GM21528 (cell line): ENCODE measurements around the gene LRRC41.
"Not testable (repeated sequence)": the region's sequence is repeated elsewhere in the genome, so short reads cannot be mapped to it uniquely, and the experiment has no call there.

Experiments
- ATAC-seq: cut with Tn5 transposase; IDR thresholded peaks from one replicate; pipeline ENCODE4 v1.9.1; 2021; ENCODE audit warnings: mild to moderate bottlenecking, moderate library complexity; ENCODE audit not compliant: unreplicated experiment, low FRiP score

LRRC41 gene, protein sequence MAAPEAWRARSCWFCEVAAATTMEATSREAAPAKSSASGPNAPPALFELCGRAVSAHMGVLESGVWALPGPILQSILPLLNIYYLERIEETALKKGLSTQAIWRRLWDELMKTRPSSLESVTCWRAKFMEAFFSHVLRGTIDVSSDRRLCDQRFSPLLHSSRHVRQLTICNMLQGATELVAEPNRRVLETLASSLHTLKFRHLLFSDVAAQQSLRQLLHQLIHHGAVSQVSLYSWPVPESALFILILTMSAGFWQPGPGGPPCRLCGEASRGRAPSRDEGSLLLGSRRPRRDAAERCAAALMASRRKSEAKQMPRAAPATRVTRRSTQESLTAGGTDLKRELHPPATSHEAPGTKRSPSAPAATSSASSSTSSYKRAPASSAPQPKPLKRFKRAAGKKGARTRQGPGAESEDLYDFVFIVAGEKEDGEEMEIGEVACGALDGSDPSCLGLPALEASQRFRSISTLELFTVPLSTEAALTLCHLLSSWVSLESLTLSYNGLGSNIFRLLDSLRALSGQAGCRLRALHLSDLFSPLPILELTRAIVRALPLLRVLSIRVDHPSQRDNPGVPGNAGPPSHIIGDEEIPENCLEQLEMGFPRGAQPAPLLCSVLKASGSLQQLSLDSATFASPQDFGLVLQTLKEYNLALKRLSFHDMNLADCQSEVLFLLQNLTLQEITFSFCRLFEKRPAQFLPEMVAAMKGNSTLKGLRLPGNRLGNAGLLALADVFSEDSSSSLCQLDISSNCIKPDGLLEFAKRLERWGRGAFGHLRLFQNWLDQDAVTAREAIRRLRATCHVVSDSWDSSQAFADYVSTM

DNA sequence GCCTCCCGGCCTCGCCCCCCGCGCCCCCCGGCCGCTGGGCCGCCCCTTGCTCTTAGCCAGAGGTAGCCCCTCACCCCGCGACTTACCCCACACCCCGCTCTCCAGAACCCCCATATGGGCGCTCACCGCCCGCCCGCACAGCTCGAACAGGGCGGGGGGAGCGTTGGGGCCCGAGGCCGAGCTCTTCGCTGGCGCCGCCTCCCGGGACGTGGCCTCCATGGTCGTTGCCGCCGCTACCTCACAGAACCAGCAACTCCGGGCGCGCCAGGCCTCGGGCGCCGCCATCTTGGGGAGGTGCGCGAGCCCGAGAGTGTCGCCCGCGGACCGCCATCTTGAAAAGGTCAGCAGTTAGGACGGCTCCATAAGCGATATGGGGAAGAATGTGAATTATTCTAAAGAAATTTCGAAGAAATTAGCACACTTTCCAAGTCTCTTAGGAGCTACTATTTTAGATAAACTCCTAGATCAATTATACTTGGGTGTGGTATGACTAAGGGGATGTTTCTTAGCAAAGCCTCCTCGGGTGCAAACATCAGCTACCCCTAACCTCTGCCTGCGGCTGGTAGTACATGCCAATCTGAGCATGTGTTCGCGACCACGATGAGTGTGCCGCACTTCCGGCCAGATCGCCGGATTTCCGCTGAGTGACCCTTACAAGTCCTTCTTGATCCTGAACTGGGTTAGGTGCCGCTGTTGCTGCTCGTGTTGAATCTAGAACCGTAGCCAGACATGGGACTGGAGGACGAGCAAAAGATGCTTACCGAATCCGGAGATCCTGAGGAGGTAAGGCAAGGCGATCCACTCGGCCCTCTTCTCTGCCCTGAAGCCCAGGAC is at the start of gene LRRC41, which contains the start of gene UQCRH:
Gene LRRC41, minus strand, starts transcription at position 579 of the 834 bp plus-strand sequence. Its CDS starts 294 bp downstream, at position 285.
Gene UQCRH, plus strand, starts transcription at position 661 of the 834 bp plus-strand sequence. Its CDS starts 69 bp downstream, at position 730.
- ATAC-seq = peak; percentile 82

DNA sequence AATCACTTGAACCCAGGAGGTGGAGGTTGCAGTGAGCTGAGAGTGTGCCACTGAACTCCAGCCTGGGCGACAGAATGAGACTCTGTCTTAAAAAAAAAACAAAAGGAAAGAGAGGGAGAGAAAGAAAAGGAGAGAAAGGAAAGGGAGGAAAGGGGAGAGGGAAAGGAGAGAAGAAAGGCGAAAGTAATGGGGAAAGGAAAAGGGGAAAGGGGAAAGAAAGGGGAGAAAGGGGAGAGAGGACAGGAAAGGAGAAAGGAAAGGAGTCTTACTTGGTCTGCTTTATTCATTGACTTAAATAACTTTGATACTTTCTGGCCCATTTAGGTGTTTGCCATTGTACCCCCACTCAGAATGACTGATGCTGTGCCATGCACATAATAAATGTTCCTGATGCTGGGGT is 48.9 kb upstream of the LRRC41 start:
- no peak for ATAC-seq

DNA sequence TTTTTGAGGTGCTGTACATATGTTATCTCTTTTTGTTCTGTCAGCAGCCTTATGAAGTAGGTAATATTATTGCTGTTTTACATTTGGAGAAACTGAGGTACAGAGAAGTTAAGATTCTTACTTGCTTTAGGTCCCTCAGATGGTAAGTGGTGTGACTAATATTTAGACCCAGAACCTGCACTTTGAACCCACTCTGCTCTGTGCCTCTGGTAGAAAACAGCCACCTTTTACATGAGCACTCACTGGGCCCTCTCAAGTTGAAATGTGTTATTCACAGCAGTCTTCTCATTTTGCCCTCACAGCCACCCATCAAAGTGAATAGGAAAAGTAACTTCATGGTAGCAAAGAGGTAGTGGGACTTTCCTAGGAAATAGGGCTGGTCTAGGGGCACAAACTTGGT is 41.9 kb upstream of the LRRC41 start:
- ATAC-seq = no peak

DNA sequence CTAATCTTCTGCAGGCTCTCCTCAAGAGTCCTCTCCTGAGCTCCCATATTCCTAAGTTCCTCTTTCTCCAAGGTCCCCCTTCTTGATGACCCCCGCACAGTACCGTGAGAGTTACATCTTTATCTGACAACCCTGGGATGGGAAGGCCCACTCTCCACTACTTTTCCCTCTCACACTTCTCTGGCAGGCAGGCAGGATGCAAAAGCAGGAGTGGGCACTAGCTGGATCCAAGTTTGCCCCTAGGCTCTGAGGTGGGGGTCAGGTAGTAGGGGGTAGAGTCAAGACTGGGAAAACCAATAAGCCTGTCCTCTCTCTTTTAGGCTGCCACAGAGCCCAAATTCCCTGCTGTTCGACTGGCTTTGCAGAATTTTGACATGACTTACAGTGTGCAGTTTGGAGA is 41.1 kb upstream of the LRRC41 start:
- ATAC-seq = no peak

DNA sequence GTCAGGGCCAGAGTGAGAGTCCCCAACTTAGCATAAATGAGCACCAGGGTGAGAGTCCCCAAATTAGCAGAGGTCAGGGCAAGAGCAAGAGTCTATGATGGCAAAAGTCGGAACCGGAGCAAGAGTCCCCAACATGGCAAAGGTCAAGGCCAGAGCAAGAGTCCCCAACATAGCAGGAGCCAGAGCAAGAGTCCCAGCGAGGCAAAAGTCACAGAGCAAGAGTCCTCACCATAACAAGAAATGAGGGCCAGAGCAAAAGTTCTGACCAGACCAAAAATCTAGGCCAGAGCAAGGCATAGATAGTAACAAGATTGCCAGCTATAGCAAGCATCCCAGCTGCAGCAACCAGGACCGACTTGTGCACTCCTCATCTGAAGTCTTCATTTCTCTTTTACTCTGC is 40.3 kb upstream of the LRRC41 start:
- ATAC-seq = no peak

DNA sequence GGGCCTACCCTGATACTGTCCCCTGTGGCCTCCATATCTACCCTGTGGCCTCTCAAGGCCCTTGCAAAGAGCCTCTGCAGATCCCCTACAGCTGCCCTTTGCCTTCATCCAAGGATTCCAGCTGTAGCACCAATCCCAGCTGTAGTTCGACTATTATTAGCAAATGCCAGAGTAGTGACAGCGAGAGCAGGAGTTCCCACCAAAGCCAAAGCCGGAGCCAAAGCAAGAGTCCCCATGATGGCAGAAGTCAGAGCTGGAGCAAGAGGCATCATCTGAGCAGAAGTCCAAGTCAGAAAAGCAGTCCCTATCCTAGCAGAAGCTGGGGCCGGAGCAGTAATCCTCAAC is 39.9 kb upstream of the LRRC41 start:
- ATAC-seq = no peak

DNA sequence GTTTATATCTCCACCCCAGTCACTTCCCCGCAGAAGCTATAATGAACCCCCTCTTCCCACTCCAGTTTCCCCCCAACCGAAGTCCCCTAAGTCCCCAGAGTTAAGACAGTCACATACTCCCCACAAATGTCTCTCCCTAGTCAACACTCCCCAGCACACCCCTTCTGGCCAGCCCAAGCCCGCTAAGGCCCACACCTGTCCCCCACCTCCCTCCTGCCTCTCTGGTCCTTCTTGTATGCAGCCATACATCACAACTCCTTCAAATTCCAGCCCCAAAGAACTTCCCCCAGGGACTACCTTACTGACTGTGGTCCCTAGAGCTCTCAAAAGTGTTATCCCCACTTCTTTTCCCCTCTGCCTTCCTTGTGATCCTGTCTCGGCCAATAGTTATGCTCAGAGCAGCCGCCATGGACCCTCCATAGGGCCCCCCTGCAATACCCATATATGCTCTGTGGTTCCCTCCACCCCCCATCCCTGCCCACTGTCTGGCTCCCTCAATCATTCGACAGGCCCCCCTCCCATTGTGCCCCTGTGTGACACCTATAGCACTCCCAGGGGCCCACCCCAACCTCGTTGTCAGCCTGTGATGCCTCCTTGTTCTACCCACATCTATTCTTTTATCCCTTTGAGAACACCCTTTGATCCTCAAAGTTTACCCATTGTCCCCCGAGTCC is 39.4 kb upstream of the LRRC41 start:
- ATAC-seq = no peak

DNA sequence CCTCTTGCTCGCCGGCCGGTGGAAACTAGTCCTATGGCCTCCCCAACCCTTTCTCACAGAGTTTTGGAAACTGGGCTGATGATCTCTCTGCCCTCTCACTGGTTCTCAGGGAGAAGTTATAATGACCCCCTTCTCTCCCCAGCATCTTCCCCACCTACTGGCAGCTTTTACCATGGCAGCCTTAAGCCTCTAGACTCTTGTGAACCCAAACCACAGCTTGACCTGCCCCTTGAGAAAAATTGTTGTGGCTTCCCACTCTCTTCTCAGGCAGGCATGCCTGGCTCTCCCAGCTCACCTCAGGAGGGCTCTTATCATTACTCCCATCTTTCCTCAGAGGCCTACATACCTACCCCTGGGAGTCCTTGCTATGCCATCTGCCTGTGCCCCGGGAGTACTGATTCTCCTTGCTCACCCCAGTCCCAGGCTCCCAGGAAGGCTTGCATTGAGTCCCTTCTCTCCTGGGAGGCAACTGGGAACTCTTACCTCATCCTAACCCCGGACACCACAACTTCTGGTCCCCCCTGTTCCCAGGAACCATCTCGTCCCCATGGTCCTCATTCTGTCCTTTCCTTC is 38.8 kb upstream of the LRRC41 start:
- no peak for ATAC-seq

DNA sequence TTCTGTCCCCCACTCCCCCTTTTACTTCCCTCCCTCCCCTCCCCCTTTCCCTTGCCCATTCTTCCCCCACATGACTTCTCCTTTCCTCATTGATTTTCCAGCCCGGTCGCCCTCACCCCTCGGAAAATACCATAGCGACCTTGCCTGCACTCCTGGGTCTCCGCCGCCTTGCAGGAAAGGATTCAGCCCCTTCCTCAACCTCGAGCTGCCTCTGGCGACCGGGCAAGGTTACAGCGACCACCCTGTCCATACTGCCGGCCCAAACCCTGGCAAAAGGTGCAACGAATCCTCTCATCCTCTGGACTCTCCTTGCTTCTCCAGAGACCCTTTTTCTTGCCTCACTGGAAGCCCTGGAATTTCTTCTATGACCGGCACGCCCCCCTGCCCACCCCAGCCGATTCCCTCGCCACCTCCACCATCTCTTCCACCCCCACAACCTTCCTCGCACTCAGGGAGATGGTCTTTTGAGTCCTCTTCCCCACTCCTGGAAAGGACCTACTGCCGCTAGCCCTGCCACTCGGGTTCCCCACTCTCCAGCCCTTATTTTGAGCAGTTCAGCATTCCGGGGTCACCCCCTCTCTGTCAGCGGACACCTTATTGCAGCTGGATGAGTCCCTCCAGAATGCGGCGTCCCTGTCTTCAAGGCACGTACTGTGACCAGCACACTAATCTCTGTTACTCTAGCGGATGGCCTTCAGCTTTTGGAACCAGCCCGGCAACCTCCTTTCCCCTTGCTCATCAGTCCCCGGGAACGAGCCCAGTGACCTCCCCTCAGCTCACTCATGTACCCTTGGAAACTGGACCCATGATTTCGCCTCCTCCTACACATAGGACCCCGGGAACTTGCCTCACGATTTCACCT is 38.0 kb upstream of the LRRC41 start:
- ATAC-seq = no peak

DNA sequence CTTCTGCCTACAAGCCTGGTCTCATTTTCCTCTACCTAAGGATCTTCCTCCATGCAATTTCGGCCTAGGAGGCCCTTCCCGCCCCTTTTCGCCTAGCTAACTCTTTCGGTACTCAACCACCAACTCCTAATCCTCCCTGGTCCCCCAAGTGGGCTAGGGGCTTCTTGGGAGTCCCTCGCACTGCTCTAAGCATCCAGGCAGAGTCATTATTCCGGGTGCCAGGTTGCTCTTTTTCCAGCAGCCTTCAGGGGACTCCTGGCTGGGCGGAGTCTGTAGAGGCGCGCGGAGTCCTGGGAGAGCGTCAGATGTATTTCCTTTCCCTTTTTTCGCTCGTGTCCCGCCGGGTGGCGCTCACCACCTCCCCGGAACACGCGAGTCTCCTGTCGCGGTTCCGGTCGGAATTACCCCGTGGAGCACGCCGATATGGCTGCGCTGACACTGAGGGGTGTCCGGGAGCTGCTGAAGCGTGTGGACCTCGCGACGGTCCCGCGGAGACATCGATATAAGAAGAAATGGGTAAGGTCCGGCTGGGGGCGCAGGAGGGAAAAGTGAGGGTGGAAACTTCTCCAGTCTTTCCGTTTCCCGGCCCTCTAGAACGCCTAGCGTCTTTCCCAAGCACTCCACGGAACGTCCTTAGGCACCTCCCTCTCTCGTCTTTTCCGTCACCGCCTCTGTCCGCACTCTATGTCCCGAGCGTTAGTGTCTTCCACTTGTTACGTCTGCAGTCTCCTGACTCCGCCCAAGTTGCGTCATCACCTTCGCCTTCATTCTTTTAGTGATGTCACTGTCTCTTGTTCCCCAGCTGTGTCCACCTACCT is 37.2 kb upstream of the LRRC41 start, which contains the start of gene NSUN4:
Gene NSUN4, plus strand, starts transcription at position 404 of the 818 bp plus-strand sequence. Its CDS starts 20 bp downstream, at position 424.
- ATAC-seq = peak; percentile 83

DNA sequence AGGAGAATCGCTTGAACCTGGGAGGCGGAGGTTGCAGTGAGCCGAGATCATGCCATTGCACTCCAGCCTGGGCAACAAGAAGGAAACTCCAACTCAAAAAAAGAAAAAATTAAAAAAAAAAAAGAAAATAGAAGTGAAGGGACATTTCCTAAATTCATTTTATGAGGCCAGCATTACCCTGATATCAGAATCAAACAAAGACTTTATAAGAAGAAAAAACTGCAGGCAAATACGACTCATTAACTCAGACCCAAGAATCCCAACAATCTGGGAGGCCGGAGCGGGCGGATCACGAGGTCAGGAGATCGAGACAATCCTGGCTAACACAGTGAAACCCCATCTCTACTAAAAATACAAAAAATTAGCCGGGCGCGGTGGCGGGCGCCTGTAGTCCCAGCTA is 34.0 kb upstream of the LRRC41 start:
- ATAC-seq = not testable (repeated sequence)

DNA sequence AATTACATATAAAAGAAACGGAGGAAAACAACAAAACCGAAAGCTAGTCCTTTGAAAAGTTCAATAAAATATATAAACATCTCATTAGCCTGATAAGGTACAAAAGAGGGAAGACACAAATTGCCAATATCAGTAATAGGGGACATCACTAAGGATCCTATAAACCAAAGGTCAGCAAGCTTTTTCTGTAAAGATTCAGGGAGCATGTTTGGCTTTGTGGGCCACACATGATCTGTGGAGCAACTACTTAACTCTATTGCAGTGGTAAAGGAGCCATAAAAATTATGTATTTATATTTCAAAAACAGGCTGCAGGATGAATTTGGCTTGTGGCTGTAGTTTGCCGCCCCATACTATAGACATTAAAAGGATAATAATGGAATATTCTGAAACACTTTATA is 31.7 kb upstream of the LRRC41 start:
- no peak for ATAC-seq

DNA sequence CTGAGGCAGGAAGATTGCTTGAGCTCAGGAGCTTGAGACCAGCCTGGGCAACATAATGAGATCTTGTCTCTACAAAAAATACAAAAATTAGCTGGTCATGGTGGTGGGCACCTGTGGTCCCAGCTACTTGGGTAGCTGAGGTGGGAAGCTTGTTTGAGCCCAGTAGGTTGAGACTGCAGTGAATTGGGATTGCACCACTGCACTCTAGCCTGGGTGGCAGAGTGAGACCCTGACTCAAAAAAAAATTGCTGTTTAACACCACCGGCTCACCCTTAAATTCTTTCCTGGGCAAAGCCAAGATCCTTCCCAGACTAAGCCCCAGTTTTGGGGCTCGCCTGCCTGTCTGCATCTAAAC is 30.6 kb upstream of the LRRC41 start:
- peak; percentile 14 for ATAC-seq

DNA sequence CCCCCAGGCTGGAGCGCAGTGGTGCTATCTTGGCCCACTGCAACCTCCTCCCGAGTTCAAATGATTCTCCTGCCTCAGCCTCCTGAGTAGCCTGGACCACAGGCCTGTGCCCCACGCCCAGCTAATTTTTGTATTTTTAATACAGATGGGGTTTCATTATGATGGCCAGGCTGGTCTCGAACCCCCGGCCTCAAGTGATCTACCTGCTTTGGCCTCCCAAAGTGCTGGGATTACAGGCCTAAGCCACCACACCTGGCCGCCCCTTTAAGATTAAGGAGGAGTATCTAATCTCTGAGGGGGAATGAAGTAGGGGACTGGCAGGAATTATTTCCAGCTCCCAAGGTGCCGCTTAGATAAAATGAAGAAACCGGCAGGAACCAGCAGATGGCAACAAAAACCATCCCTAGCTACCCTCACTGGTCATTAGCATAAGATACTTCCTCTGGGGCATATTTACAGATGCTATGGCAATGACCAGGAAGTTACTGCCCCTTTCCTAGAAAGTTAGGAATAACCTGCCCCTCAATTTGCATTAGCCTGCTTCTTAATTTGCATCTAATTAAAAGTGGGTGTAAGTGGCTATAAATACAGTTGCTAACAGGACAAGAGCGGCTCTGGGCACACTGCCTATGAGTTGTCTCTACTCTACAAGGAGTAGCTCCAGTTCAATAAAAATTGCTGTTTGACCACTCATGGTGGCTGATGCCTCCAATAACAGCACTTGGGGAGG is 30.0 kb upstream of the LRRC41 start:
- peak; percentile 51 for ATAC-seq

DNA sequence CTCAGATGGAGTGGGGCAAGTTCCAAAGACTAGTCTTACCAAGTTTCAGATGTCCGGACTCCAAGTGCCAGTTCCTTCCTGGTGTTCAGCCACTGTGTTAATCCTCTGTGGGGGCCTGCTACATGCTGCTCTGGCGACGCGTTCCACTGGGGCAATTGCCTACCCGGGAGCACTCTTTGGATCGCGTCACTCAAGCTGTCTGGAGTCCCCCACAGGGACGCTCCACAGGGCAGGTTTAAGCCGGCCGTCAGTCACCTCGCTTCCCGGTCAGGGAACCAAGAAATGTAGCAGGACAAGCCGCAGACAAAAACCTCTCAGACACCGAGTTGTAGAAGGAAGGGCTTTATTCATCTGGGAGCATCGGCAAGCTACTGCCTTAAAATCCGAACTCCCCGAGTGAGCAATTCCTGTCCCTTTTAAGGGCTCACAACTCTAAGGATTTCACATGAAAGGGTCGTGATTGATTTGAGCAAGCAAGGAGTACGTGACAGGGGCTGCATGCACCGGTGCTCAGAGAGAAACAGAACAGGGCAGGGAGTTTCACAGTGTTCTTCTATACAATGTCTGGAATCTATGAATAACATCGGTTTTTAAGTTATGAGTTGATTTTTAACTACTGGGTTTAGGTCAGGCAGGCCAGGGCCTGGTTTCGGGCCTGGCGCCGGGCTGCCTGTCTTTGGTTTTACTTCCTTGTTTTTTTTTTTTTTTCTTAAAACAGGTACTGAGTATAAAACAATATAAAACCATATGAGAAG is 28.5 kb upstream of the LRRC41 start:
- peak; percentile 43 for ATAC-seq

DNA sequence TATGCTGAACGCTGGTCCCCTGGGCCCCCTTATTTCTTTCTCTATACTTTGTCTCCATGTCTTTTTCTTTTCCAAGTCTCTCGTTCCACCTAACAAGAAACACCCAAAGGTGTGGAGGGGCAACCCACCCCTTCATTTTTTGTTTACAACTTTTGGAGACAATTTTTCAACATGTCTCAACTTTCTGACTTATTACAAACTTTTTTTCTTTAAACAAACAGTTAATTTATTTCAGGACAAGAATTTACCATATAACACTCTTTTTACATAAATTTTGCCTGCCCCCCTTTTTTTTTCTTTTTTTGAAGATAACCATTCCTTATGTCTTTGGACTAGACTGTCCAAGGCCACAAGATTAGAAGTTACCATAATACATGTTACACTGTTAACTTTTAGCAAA is 27.0 kb upstream of the LRRC41 start:
- ATAC-seq = not testable (repeated sequence)

DNA sequence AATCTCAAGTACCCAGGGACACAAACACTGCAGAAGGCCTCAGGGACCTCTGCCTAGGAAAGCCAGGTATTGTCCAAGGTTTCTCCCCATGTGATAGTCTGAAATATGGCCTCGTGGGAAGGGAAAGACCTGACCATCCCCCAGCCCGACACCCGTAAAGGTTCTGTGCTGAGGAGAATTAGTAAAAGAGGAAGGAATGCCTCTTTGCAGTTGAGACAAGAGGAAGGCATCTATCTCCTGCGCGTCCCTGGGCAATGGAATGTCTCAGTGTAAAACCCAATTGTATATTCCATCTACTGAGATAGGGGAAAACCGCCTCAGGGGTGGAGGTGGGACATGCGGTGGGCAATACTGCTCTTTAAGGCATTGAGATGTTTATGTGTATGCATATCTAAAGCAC is 26.4 kb upstream of the LRRC41 start:
- not testable (repeated sequence) for ATAC-seq
